Measurements from ENCODE around the gene CA5B. TPM values are rescaled to one million over a fixed set of nuclear protein-coding genes. Genes with fewer than 3 reads are reported as not detected.

Gene CA5B
- polyA plus RNA-seq, 1 donor from 2014 or later = 10.3 TPM

- Histone ChIP-seq H3K79me2 (replicated peaks; ENCODE audit: insufficient read depth, low read length) (no peaks in the 10 kb centered on the region), H3K4me3 (ENCODE audit: low read length) (no peak overlapping the region), H3K9ac (ENCODE audit: low read length) (no peak overlapping the region), H3K9me3 (ENCODE audit: low read length) (no peaks in the 10 kb centered on the region), H2AFZ (ENCODE audit: low read depth, low read length) (no peak overlapping the region), H3K27me3 (ENCODE audit: insufficient read depth, low read depth, low read length) (no peaks in the 10 kb centered on the region), H3K36me3 (ENCODE audit: insufficient read depth, low read length) (no peaks in the 10 kb centered on the region), H3K9me2 (ENCODE audit: insufficient read depth, low read length) (no peaks in the 10 kb centered on the region), H4K20me1 (ENCODE audit: insufficient read depth) (no peaks in the 10 kb centered on the region), H3K4me2 (ENCODE audit: low read length) (no peak overlapping the region), H3F3A (ENCODE audit: insufficient read depth, low read length, poor library complexity, severe bottlenecking) (no peaks in the 10 kb centered on the region), H3K27ac (ENCODE audit: low read length) (no peak overlapping the region)
- no peak for TF ChIP-seq EP300 (conservative IDR thresholded peaks at IDR 0.05; ENCODE audit: poor library complexity, severe bottlenecking)
- no peak for TF ChIP-seq RAD21 (conservative IDR thresholded peaks at IDR 0.05)
- no peak for TF ChIP-seq EZH2 (IDR thresholded peaks at IDR 0.05; ENCODE audit: borderline replicate concordance, insufficient read depth, low read length, poor library complexity, severe bottlenecking)
- no peak for TF ChIP-seq POLR2AphosphoS5 (IDR thresholded peaks at IDR 0.05)
These were observed 78.8 kb downstream of the CA5B start for GRCh38 chrX:15816886-15817285.

- Histone ChIP-seq H2AFZ (ENCODE audit: low read depth, low read length) (no peak overlapping the region), H3K27me3 (ENCODE audit: insufficient read depth, low read depth, low read length) (no peaks in the 10 kb centered on the region), H3K9ac (ENCODE audit: low read length) (no peak overlapping the region), H3K4me2 (ENCODE audit: low read length) (no peak overlapping the region), H3K27ac (ENCODE audit: low read length) (no peak overlapping the region), H3K4me3 (ENCODE audit: low read length) (no peak overlapping the region), H3K36me3 (ENCODE audit: insufficient read depth, low read length) (no peaks in the 10 kb centered on the region), H3F3A (ENCODE audit: insufficient read depth, low read length, poor library complexity, severe bottlenecking) (no peaks in the 10 kb centered on the region), H3K9me2 (ENCODE audit: insufficient read depth, low read length) (no peaks in the 10 kb centered on the region), H4K20me1 (ENCODE audit: insufficient read depth) (no peaks in the 10 kb centered on the region), H3K79me2 (replicated peaks; ENCODE audit: insufficient read depth, low read length) (no peaks in the 10 kb centered on the region), H3K9me3 (ENCODE audit: low read length) (no peaks in the 10 kb centered on the region)
- no peak for TF ChIP-seq RAD21 (conservative IDR thresholded peaks at IDR 0.05)
- no peak for TF ChIP-seq MXI1 (conservative IDR thresholded peaks at IDR 0.05; ENCODE audit: poor library complexity, severe bottlenecking)
- no peak for TF ChIP-seq TAF1 (IDR thresholded peaks at IDR 0.05; ENCODE audit: low read depth)
- no peak for TF ChIP-seq CTCF (IDR thresholded peaks at IDR 0.05; ENCODE audit: poor library complexity, severe bottlenecking)
- TF ChIP-seq EP300 (conservative IDR thresholded peaks at IDR 0.05; ENCODE audit: poor library complexity, severe bottlenecking) = no peak
- TF ChIP-seq SMC3 (conservative IDR thresholded peaks at IDR 0.05; ENCODE audit: poor library complexity) = no peak
- TF ChIP-seq POLR2AphosphoS5 (IDR thresholded peaks at IDR 0.05) = no peak
These were observed 82.3 kb downstream of the CA5B start for GRCh38 chrX:15820106-15821073.

- Histone ChIP-seq H3K27me3 (ENCODE audit: insufficient read depth, low read depth, low read length) (no peaks in the 10 kb centered on the region), H2AFZ (ENCODE audit: low read depth, low read length) (no peak overlapping the region), H3F3A (ENCODE audit: insufficient read depth, low read length, poor library complexity, severe bottlenecking) (no peaks in the 10 kb centered on the region), H3K9ac (ENCODE audit: low read length) (no peak overlapping the region), H3K9me3 (ENCODE audit: low read length) (no peaks in the 10 kb centered on the region), H3K9me2 (ENCODE audit: insufficient read depth, low read length) (no peaks in the 10 kb centered on the region), H4K20me1 (ENCODE audit: insufficient read depth) (no peaks in the 10 kb centered on the region), H3K27ac (ENCODE audit: low read length) (no peak overlapping the region), H3K79me2 (replicated peaks; ENCODE audit: insufficient read depth, low read length) (no peaks in the 10 kb centered on the region), H3K36me3 (ENCODE audit: insufficient read depth, low read length) (no peaks in the 10 kb centered on the region), H3K4me2 (ENCODE audit: low read length) (no peak overlapping the region), H3K4me3 (ENCODE audit: low read length) (no peak overlapping the region)
- TF ChIP-seq REST (IDR thresholded peaks at IDR 0.05; ENCODE audit: borderline replicate concordance) = no peak
- TF ChIP-seq EP300 (conservative IDR thresholded peaks at IDR 0.05; ENCODE audit: poor library complexity, severe bottlenecking) = no peak
- TF ChIP-seq RAD21 (conservative IDR thresholded peaks at IDR 0.05) = no peak
- TF ChIP-seq SMC3 (conservative IDR thresholded peaks at IDR 0.05; ENCODE audit: poor library complexity) = no peak
- TF ChIP-seq MXI1 (conservative IDR thresholded peaks at IDR 0.05; ENCODE audit: poor library complexity, severe bottlenecking) = no peak
- TF ChIP-seq TAF1 (IDR thresholded peaks at IDR 0.05; ENCODE audit: low read depth) = no peak
- TF ChIP-seq POLR2AphosphoS5 (IDR thresholded peaks at IDR 0.05) = no peak
- no peak for TF ChIP-seq EZH2 (IDR thresholded peaks at IDR 0.05; ENCODE audit: borderline replicate concordance, insufficient read depth, low read length, poor library complexity, severe bottlenecking)
- TF ChIP-seq CTCF (IDR thresholded peaks at IDR 0.05; ENCODE audit: poor library complexity, severe bottlenecking) = no peak
These were observed 84.9 kb downstream of the CA5B start for GRCh38 chrX:15822922-15823321.
